GM19025 (cell line): ENCODE results near the gene MAP3K2.

Experiments used
- ATAC-seq: cut with Tn5 transposase; IDR thresholded peaks from one replicate; pipeline ENCODE4 v1.9.1; 2021; ENCODE audit warnings: mild to moderate bottlenecking, low read depth, moderate library complexity; ENCODE audit not compliant: unreplicated experiment

The MAP3K2 gene

GRCh38 chr2:127387655-127388422, at the start of gene MAP3K2:
Gene MAP3K2 (minus strand): TSS chr2:127387975. CDS start chr2:127343129, 44,846 bp downstream.
- ATAC-seq = peak; percentile 81

- ATAC-seq = no peak
These were observed 49.3 kb upstream of the MAP3K2 start for GRCh38 chr2:127437056-127437455.

- no peak for ATAC-seq
These were observed 46.7 kb upstream of the MAP3K2 start for GRCh38 chr2:127434515-127434914.

- ATAC-seq = no peak
These were observed 43.7 kb upstream of the MAP3K2 start for GRCh38 chr2:127431408-127432023.

GRCh38 chr2:127429844-127430425, 42.2 kb upstream of the MAP3K2 start:
- no peak for ATAC-seq

GRCh38 chr2:127429291-127429690, 41.5 kb upstream of the MAP3K2 start:
- no peak for ATAC-seq

GRCh38 chr2:127428815-127429109, 41.0 kb upstream of the MAP3K2 start:
- ATAC-seq = no peak

GRCh38 chr2:127428057-127428814, 40.5 kb upstream of the MAP3K2 start:
- ATAC-seq = no peak

- no peak for ATAC-seq
These were observed 39.7 kb upstream of the MAP3K2 start for GRCh38 chr2:127427376-127428056.

- no peak for ATAC-seq
These were observed 39.0 kb upstream of the MAP3K2 start for GRCh38 chr2:127426501-127427354.

GRCh38 chr2:127425540-127426490, 38.0 kb upstream of the MAP3K2 start:
- ATAC-seq = no peak

- no peak for ATAC-seq
These were observed 37.1 kb upstream of the MAP3K2 start for GRCh38 chr2:127424598-127425520.

GRCh38 chr2:127423880-127424279, 36.1 kb upstream of the MAP3K2 start:
- no peak for ATAC-seq

GRCh38 chr2:127423478-127423843, 35.7 kb upstream of the MAP3K2 start:
- ATAC-seq = no peak

GRCh38 chr2:127422559-127423477, 35.0 kb upstream of the MAP3K2 start:
- ATAC-seq = no peak

- no peak for ATAC-seq
These were observed 34.2 kb upstream of the MAP3K2 start for GRCh38 chr2:127421871-127422558.
